ENCODE data around the gene TROAP. TPM values are rescaled to one million over a fixed set of nuclear protein-coding genes. Genes with fewer than 3 reads are reported as not detected.

TROAP gene
- total and polyA plus RNA-seq, 9 of the 15 experiments (the other 6 are each of a cell fraction or from before 2014, with no cell fraction given), result 46.4 to 171 (median 59.8) TPM

DNA sequence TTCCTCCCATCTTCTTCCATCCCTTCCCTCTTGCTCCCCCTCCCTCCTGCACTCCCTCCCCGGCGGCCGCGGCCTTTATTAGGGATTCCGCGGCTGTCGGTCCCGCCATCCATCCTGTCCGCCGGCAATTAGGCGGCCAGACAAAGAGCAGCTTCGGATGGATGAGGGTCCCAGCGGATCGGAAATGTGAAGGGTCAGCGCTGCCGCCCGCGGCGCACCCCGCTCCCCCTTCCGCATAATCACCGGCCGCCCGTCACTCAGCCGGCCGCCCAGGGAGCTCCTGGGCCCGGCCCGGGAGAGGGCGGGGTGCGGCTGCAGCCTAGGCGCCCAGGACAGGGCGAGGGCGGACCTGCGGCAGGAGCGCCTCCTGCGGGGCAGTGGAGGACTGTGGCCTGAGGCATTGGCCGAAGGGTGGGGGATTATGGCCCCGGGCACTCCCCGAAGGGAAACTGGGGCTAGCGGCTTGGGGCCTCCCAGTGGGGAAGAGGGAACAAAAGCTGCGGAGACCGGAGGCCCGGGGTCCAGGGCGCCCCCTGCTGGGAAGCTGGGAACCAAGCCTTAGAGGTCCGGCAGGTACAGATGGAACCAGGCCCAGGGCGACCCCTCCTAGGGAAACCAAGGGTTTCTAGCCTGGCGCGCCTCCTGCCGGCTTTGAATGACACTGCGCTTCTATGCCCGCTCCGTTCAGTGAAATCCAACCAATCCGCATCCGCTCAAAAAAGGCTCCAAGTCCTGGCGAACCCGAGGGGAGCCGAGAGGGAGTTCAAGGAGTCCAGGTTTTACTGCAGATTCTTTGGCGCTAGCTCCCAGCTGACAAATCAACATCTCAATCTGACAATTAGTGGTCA, 19.2 kb downstream of the TROAP start (continued):
- TF ChIP-seq MGA (IDR thresholded peaks at IDR 0.05) (no peak), ZNF224 (CRISPR knock-in tag; IDR thresholded peaks at IDR 0.05) (no peak), PCBP1 (IDR thresholded peaks at IDR 0.05; ENCODE audit: low read depth, low read length, poor library complexity, severe bottlenecking) (no peak), SRF (CRISPR knock-in tag; IDR thresholded peaks at IDR 0.05) (peak in 1 of 2 experiments; percentile 69; a peak in 1 of 4 replicates), ZNF696 (CRISPR knock-in tag; conservative IDR thresholded peaks at IDR 0.05) (no peak), DDX20 (tag; IDR thresholded peaks at IDR 0.05; ENCODE audit: low read depth) (no peak), EHMT2 (IDR thresholded peaks at IDR 0.05) (no peak), CSDE1 (IDR thresholded peaks at IDR 0.05) (no peak), ZNF778 (CRISPR knock-in tag; IDR thresholded peaks at IDR 0.05) (no peak), HIVEP1 (CRISPR knock-in tag; IDR thresholded peaks at IDR 0.05) (no peak), TBL1XR1 (IDR thresholded peaks at IDR 0.05; ENCODE audit: low read length in 2 of 2) (no peak; a peak in 1 of 4 replicates), ZNF217 (CRISPR knock-in tag; IDR thresholded peaks at IDR 0.05) (no peak), HMG20A (CRISPR knock-in tag; conservative IDR thresholded peaks at IDR 0.05) (no peak), ZNF780A (CRISPR knock-in tag; IDR thresholded peaks at IDR 0.05) (no peak)
- TF ChIP-seq, protein P1, sequence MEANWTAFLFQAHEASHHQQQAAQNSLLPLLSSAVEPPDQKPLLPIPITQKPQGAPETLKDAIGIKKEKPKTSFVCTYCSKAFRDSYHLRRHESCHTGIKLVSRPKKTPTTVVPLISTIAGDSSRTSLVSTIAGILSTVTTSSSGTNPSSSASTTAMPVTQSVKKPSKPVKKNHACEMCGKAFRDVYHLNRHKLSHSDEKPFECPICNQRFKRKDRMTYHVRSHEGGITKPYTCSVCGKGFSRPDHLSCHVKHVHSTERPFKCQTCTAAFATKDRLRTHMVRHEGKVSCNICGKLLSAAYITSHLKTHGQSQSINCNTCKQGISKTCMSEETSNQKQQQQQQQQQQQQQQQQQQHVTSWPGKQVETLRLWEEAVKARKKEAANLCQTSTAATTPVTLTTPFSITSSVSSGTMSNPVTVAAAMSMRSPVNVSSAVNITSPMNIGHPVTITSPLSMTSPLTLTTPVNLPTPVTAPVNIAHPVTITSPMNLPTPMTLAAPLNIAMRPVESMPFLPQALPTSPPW (CRISPR knock-in tag; IDR thresholded peaks at IDR 0.05), result peak; percentile 71

All from K562 (cell line).